Natural killer cell (primary cell): ENCODE data around the gene MYO15B. TPM values are rescaled to one million over a fixed set of nuclear protein-coding genes. Genes with fewer than 3 reads are reported as not detected.
A peak's percentile ranks its signal among the peaks of the same experiment; 100 is the strongest.

Experiments
- ATAC-seq, 3 donors: fragments of 150-1000 bp in 2 of 3; fragments of 200-7000 bp in 1 of 3; cut with Tn5 transposase; 1 replicate in 1 of 3; 2 replicates in 2 of 3; pipeline ENCODE4 v1.10.0; 2021; ENCODE audit warnings: mild to moderate bottlenecking in 2 of 3, moderate library complexity in 2 of 3
- DNase-seq, 2 donors: peaks; one replicate each; pipeline versions ENCODE4 v3.0.0 to v3.0.0-alpha.2; 2013 to 2021; ENCODE audit warnings: mixed read lengths in 1 of 2
- H3K27ac ChIP-seq: one replicate; pipeline ENCODE4 v1.5.1; 2013; ENCODE audit warnings: mild to moderate bottlenecking, low read length
- H3K27me3 ChIP-seq: one replicate; pipeline ENCODE4 v1.6.1; 2013; ENCODE audit warnings: low read length; ENCODE audit not compliant: control insufficient read depth, insufficient read depth
- H3K36me3 ChIP-seq: one replicate; pipeline ENCODE4 v1.6.1; 2013; ENCODE audit warnings: low read length; ENCODE audit not compliant: control insufficient read depth, insufficient read depth
- H3K4me1 ChIP-seq: one replicate; pipeline ENCODE4 v1.6.1; 2013; ENCODE audit warnings: low read length; ENCODE audit not compliant: control insufficient read depth, insufficient read depth
- H3K4me3 ChIP-seq: one replicate; pipeline ENCODE4 v1.5.1; 2013; ENCODE audit warnings: low read length
- H3K9me3 ChIP-seq: one replicate; pipeline ENCODE4 v1.6.1; 2013; ENCODE audit warnings: low read length; ENCODE audit not compliant: control insufficient read depth, insufficient read depth
- H3K27ac Mint-ChIP-seq, 2 donors: one replicate each; pipeline ENCODE4 v1.8.0; 2022; ENCODE audit warnings: mild to moderate bottlenecking in 2 of 2, mixed read lengths in 2 of 2, moderate library complexity in 1 of 2
- H3K27me3 Mint-ChIP-seq, 2 donors: one replicate each; pipeline ENCODE4 v1.8.0; 2022; ENCODE audit warnings: low read depth in 2 of 2, mixed read lengths in 2 of 2
- H3K36me3 Mint-ChIP-seq: one replicate; pipeline ENCODE4 v1.8.0; 2022; ENCODE audit warnings: mixed read lengths
- H3K4me1 Mint-ChIP-seq, 2 donors: one replicate each; pipeline ENCODE4 v1.8.0; 2022; ENCODE audit warnings: mixed read lengths in 2 of 2
- H3K4me3 Mint-ChIP-seq: one replicate; pipeline ENCODE4 v1.8.0; 2022; ENCODE audit warnings: mild to moderate bottlenecking, moderate library complexity, mixed read lengths
- H3K9me3 Mint-ChIP-seq, 2 donors: one replicate each; pipeline ENCODE4 v1.8.0; 2022; ENCODE audit warnings: mixed read lengths in 2 of 2
- WGBS: methylation state at CpG from one replicate; pipeline ENCODE4 v1.1.7; 2013; ENCODE audit warnings: missing lambda C conversion rate; ENCODE audit not compliant: insufficient coverage; 5-methylcytosine and 5-hydroxymethylcytosine counted together
- intact Hi-C: fragments of 100-400 bp; cut with micrococcal nuclease; formaldehyde crosslinking; loops from one replicate; pipeline ENCODE4 v1.14.2; 2022
- total RNA-seq, 4 donors: library from RNA; stranded (reverse); fragments of 120-200 nt in 1 of 4; gene quantifications; one replicate each; pipeline versions ENCODE4 v1.2.3 to v1.2.4, GENCODE V29; 2013 to 2022
- TF ChIP-seq, protein P1 (sequence below): fragments of 200-600 bp; IDR thresholded peaks from one replicate; pipeline ENCODE4 v1.8.0; 2022; ENCODE audit warnings: antibody characterized with exemption

The MYO15B gene
- total RNA-seq, 3 donors from 2014 or later (not counting 1 experiment from before 2014, with no cell fraction given) = 336 to 372 (median 339) TPM

DNA sequence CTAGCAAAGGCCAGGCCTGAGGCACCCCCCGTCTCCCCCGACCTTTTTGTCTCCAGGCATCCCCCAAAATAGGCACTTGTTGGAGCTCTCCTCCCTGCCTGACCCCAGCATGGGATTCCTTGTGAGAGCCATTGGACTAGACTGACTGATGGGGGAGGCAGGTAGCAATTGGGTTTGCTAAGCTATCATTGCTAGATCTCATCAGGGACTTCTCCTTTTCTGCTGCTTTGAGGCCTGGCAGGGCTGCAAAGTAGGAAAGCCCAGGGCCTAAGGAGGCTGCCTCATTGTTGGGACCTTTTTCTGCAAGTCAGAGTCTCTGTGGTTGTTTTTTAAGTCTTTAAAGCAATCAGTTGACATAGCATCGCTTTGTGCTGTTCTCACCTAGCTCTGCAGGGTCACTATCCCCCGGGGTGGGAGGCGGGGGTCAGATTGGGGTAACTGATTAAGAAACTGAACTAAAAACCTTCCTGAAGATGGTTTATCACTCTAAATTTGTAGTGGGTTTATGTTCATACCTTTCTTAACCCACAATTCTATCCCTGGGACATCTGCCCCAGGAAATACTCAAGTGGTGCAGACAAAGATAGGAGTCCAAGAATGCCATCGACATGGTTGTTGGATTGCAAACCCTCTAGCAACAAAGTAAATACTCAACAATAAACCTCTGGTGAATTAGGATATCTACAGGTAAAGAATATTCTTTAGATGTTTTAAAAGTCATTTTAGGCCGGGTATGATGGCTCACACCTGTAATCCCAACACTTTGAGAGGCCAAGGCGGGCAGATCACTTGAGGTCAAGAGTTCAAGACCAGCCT lies 34.1 kb upstream of the MYO15B start:
- Mint-ChIP-seq H3K4me3 (no peak overlapping the region), H3K36me3 (no peaks in the 10 kb centered on the region), H3K27me3 (no peaks in the 10 kb centered on the region), H3K27ac (peak overlapping the region; percentile 38 to 66), H3K4me1 (peaks cover 10 to 22% of the 10 kb centered on the region in 2 donors), H3K9me3 (no peaks in the 10 kb centered on the region)
- DNase-seq = no peak
- no peak for ATAC-seq
- intact Hi-C loops = no loop called here
- Histone ChIP-seq H3K4me1 (peaks cover 25% of the 10 kb centered on the region), H3K36me3 (peaks cover 5% of the 10 kb centered on the region), H3K27me3 (no peaks in the 10 kb centered on the region), H3K27ac (no peak overlapping the region), H3K4me3 (no peak overlapping the region), H3K9me3 (no peaks in the 10 kb centered on the region)
- TF ChIP-seq, protein P1, sequence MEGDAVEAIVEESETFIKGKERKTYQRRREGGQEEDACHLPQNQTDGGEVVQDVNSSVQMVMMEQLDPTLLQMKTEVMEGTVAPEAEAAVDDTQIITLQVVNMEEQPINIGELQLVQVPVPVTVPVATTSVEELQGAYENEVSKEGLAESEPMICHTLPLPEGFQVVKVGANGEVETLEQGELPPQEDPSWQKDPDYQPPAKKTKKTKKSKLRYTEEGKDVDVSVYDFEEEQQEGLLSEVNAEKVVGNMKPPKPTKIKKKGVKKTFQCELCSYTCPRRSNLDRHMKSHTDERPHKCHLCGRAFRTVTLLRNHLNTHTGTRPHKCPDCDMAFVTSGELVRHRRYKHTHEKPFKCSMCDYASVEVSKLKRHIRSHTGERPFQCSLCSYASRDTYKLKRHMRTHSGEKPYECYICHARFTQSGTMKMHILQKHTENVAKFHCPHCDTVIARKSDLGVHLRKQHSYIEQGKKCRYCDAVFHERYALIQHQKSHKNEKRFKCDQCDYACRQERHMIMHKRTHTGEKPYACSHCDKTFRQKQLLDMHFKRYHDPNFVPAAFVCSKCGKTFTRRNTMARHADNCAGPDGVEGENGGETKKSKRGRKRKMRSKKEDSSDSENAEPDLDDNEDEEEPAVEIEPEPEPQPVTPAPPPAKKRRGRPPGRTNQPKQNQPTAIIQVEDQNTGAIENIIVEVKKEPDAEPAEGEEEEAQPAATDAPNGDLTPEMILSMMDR = no peak
- WGBS = 73% methylated on average over 7 of the region's 8 CpGs

DNA sequence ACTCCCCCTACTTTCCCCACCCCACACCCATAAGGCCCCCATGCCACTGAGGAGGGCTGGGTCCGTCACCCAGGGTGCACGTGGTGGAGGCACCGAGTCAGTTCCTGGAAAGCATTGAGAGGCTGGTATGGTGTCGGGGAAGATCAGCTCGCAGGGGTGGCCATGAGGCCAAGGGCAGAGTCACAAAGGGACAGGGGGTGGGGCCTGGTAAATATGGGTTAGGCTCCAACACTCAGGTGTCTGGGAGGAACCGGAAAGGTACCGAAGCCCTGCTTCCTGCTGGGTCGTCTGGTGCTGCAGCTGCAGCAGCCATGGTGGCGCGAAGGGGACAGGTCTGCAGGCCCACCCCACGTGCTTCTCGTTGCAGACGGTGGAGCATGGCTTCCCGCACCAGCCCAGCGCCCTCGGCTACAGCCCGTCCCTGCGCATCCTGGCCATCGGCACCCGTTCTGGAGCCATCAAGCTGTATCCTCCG lies 31.9 kb upstream of the MYO15B start:
- Mint-ChIP-seq H3K9me3 (no peaks in the 10 kb centered on the region), H3K27me3 (no peaks in the 10 kb centered on the region), H3K36me3 (no peaks in the 10 kb centered on the region), H3K27ac (no peak overlapping the region), H3K4me1 (peaks cover 10 to 17% of the 10 kb centered on the region in 2 donors), H3K4me3 (no peak overlapping the region)
- Histone ChIP-seq H3K27me3 (no peaks in the 10 kb centered on the region), H3K4me3 (no peak overlapping the region), H3K27ac (no peak overlapping the region), H3K4me1 (peaks cover 8% of the 10 kb centered on the region), H3K9me3 (no peaks in the 10 kb centered on the region), H3K36me3 (peaks cover 14% of the 10 kb centered on the region)
- TF ChIP-seq, protein P1 = no peak
- DNase-seq = no peak
- intact Hi-C loops = no loop called here
- no peak for ATAC-seq
- 89% methylated on average over 21 of the region's 21 CpGs for WGBS

DNA sequence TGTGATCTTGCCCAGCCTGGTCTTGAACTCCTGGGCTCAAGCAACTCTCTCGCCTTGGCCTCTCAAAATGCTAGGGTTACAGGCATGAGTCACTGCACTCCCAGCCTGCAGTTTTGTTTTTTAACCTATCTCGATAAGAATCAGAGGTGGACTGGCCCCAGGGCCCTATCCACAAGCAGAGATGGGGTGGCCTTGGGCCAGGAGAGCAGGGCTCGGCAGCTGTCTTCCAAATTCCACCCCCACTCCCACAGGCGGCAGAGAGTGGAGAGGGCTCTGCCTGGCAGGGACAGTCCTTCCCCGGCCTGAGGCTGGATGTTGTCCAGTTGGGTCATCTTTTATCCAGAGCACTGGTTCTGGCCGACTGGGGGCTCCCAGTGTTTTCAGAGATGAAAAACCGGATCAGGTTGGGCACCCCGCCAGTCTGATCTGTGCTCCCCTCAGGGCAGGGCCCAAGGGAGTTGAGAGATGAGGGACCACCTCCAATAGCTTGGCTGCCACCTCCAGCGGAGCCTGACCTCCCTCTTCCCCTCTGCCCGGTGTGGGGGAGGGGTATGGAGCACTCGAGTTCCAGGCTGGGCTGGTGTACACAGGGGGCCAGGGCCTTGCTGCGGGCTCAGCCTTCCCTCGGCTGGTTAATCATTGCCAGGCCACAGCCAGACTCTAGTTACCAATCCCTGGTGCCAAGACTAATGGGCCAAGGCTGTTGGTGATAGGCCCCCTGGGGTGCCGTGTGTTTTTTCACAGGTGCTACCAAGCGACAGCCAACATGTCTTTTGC lies 30.3 kb upstream of the MYO15B start:
- Mint-ChIP-seq H3K27ac (no peak overlapping the region), H3K4me1 (peaks cover 10 to 13% of the 10 kb centered on the region in 2 donors), H3K4me3 (no peak overlapping the region), H3K36me3 (no peaks in the 10 kb centered on the region), H3K27me3 (no peaks in the 10 kb centered on the region), H3K9me3 (no peaks in the 10 kb centered on the region)
- Histone ChIP-seq H3K27me3 (no peaks in the 10 kb centered on the region), H3K9me3 (no peaks in the 10 kb centered on the region), H3K36me3 (peaks cover 17% of the 10 kb centered on the region), H3K27ac (no peak overlapping the region), H3K4me1 (peaks cover 8% of the 10 kb centered on the region), H3K4me3 (no peak overlapping the region)
- WGBS = 87% methylated on average over 15 of the region's 15 CpGs
- TF ChIP-seq, protein P1 = no peak
- ATAC-seq = no peak
- no peak for DNase-seq
- intact Hi-C loops = no loop called here
